Body of pancreas (tissue), 4 donors: ENCODE measurements around the gene PEX16. TPM values are rescaled to one million over a fixed set of nuclear protein-coding genes. Genes with fewer than 3 reads are reported as not detected.
A peak's percentile ranks its signal among the peaks of the same experiment; 100 is the strongest.

Source experiments
- ATAC-seq: fragments of 150-250 bp; one replicate; pipeline ENCODE4 v1.9.1; 2016
- DNase-seq, 4 donors: peaks; one replicate each; pipeline ENCODE4 v3.0.0-alpha.2; 2019
- H3K27ac ChIP-seq, 4 donors: fragments of 200-600 bp; sonication (generic); 1 replicate in 3 of 4; 2 replicates in 1 of 4; pipeline versions ENCODE4 v1.5.1 to v1.6.1; 2016 to 2019; ENCODE audit warnings: mild to moderate bottlenecking in 1 of 4, mixed read lengths in 1 of 4, moderate library complexity in 1 of 4
- H3K27me3 ChIP-seq, 2 donors: fragments of 200-600 bp; sonication (generic); one replicate each; pipeline ENCODE4 v1.6.0; 2016; ENCODE audit warnings: mild to moderate bottlenecking in 1 of 2
- H3K36me3 ChIP-seq, 2 donors: fragments of 200-600 bp; sonication (generic); replicated peaks in 1 of 2; 2 replicates each; pipeline ENCODE4 v1.5.1; 2016; ENCODE audit warnings: low read depth in 2 of 2; ENCODE audit not compliant: insufficient read depth in 1 of 2
- H3K4me1 ChIP-seq: fragments of 200-600 bp; sonication (generic); one replicate; pipeline ENCODE4 v1.6.0; 2016
- H3K4me3 ChIP-seq, 2 donors: fragments of 200-600 bp; sonication (generic); 1 replicate in 1 of 2; 2 replicates in 1 of 2; pipeline ENCODE4 v1.5.1; 2016 to 2019
- H3K9me3 ChIP-seq, 3 donors: fragments of 200-600 bp; sonication (generic); 1 replicate in 2 of 3; 2 replicates in 1 of 3; pipeline ENCODE4 v1.5.1; 2016
- POLR2A ChIP-seq, 3 donors: fragments of 450-650 bp; IDR thresholded peaks; one replicate each; pipeline ENCODE4 v1.6.1; 2016; ENCODE audit warnings: antibody characterized with exemption in 3 of 3, mild to moderate bottlenecking in 2 of 3
- WGBS, 2 donors: methylation state at CpG; one replicate each; pipeline ENCODE4 v1.1.5; 2017; 5-methylcytosine and 5-hydroxymethylcytosine counted together
- intact Hi-C: fragments of 100-400 bp; cut with DNase I; formaldehyde crosslinking; loops from one replicate; pipeline ENCODE4 v1.15.1; 2023
- total RNA-seq, 2 donors: library from RNA; depleted of rRNA; stranded (reverse); fragments of >200 nt; gene quantifications; one replicate each; pipeline ENCODE4 v1.1.0, GENCODE V29; 2016
- TF ChIP-seq, protein P1 (sequence below), 7 experiments: fragments of 450-650 bp in 4 of 7; fragments of 200-600 bp in 3 of 7; sonication (generic) in 3 of 7; IDR thresholded peaks; one replicate each; pipeline ENCODE4 v1.5.1; 2016 to 2019; ENCODE audit warnings: antibody characterized with exemption in 7 of 7

The PEX16 gene
- total RNA-seq, result 10 to 100 TPM; 29.1 to 41.5 TPM

DNA sequence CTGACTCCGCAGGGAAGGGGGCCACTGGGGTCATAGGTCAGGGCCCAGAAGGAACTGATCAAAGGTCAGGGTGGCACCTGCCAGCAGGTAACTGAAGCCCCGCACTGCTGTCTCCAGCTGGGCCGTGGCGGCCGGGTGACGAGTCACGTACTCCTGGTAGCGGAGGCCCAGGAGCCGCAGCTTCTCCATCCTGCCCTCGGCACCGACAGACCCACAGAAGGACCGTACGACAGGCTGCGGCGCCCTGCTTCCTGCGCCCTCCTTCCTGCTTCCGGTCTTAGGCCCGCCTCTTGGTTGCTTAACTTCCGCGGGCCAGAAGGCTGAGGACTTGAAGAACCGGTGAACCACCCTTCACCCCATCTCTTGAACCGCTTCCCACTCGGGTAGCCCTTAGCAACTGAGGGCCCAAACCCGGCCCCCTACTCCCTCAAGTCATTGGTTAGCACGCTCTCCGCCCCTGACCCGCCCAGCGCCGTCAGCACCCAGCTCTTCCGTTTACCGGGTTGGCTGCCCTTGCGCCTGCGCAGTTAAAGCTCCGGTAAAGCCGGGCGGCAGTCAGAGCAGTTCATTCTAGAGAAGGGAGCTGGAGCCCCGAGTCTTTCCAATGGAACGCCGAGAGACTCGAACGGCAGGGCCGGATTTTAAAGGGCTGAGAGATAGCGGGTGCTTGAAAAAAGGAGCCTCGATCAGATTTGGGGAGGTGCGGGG is at the start of gene PEX16:
PEX16 (minus strand) TSS at position 255 of the 708 bp plus-strand sequence; CDS start at position 189, 66 bp downstream.
- DNase-seq, result peak; percentile 96 to 99 (median 98)
- WGBS, 2 donors, result 0% methylated on average over 9 to 45 of the region's 45 CpGs
- H3K4me1 ChIP-seq, result peaks cover 52% of the 10 kb centered on the region
- H3K9me3 ChIP-seq, result no peaks in the 10 kb centered on the region
- peaks cover 12 to 20% of the 10 kb centered on the region in 2 donors for H3K36me3 ChIP-seq
- peak; percentile 68 to 90 (median 90) for TF ChIP-seq POLR2A (IDR thresholded peaks at IDR 0.05)
- TF ChIP-seq, protein P1, sequence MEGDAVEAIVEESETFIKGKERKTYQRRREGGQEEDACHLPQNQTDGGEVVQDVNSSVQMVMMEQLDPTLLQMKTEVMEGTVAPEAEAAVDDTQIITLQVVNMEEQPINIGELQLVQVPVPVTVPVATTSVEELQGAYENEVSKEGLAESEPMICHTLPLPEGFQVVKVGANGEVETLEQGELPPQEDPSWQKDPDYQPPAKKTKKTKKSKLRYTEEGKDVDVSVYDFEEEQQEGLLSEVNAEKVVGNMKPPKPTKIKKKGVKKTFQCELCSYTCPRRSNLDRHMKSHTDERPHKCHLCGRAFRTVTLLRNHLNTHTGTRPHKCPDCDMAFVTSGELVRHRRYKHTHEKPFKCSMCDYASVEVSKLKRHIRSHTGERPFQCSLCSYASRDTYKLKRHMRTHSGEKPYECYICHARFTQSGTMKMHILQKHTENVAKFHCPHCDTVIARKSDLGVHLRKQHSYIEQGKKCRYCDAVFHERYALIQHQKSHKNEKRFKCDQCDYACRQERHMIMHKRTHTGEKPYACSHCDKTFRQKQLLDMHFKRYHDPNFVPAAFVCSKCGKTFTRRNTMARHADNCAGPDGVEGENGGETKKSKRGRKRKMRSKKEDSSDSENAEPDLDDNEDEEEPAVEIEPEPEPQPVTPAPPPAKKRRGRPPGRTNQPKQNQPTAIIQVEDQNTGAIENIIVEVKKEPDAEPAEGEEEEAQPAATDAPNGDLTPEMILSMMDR (IDR thresholded peaks at IDR 0.05), result no peak
- no peaks in the 10 kb centered on the region for H3K27me3 ChIP-seq
- H3K27ac ChIP-seq, result peak within 1 kb of the TSS; percentile 93 to 97 (median 96)
- ATAC-seq, result peak; percentile 80
- intact Hi-C loops, result no loop called here
- peak within 1 kb of the TSS; percentile 82 to 91 for H3K4me3 ChIP-seq

DNA sequence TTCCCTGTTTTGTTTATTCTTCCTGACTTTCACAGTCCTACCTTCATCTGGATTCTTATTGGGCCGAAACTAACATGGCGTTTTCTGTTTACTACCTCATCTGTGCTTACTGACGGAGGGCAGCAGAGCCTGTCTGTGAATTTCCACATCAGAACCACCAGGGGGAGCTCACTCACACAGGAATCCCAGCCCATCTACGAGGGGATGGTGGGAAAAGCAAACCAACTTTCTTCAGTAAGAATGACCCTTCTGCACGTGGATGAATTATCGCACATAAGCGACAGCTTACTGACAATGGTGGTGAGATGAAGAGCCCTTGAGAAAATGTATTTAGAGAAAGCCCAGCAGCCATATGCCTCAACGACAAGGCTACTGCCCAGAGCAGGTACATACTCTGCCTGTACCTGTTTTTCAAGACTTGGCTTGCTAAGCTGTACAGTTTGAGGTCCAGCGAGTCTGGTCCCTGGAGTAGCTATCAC is 47.3 kb upstream of the PEX16 start:
- Histone ChIP-seq H3K27me3 (no peaks in the 10 kb centered on the region), H3K9me3 (no peaks in the 10 kb centered on the region), H3K36me3 (peaks cover 0 to 11% of the 10 kb centered on the region in 2 donors), H3K4me1 (no peaks in the 10 kb centered on the region), H3K4me3 (no peak overlapping the region), H3K27ac (peak overlapping the region in 1 of 4 donors; percentile 31)
- TF ChIP-seq, protein P1 (IDR thresholded peaks at IDR 0.05), result peak; percentile 77 to 91 (median 86)
- TF ChIP-seq POLR2A (IDR thresholded peaks at IDR 0.05), result no peak
- 9 to 11% methylated on average over 9 of the region's 9 CpGs for WGBS, 2 donors
- ATAC-seq (peak; percentile 96), DNase-seq (peak; percentile 54 to 68 (median 66))
- intact Hi-C loops, result no loop called here

DNA sequence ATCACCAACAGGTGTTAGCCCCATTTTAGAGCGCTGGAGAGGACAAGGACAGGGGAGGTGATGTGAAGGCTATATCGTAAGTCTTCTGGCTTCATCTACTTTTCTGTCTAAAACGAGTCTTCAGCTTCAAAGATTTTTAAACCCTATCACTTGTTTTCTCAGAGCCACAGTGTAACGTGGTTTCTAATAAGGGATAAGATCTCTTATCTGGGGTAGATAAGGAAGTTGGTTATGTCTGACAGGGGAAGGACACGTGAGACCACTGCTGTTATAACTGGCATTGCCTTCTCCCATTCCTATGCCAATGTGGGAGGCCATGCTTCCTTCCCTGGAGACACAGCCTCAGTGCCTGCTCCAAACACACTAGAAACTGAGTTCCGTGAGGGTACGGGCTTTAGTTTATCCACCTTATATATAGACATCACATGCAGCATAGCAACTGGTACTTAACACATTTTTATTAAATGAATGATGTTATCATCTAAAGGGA is 44.1 kb upstream of the PEX16 start:
- Histone ChIP-seq H3K4me1 (no peaks in the 10 kb centered on the region), H3K4me3 (no peak overlapping the region), H3K36me3 (peaks cover 0 to 2% of the 10 kb centered on the region in 2 donors), H3K9me3 (no peaks in the 10 kb centered on the region), H3K27ac (no peak overlapping the region), H3K27me3 (no peaks in the 10 kb centered on the region)
- TF ChIP-seq, protein P1 (IDR thresholded peaks at IDR 0.05), result no peak
- no peak for TF ChIP-seq POLR2A (IDR thresholded peaks at IDR 0.05)
- DNase-seq, result no peak
- no peak for ATAC-seq
- intact Hi-C loops, result no loop called here
- 65 to 73% methylated on average over 7 of the region's 7 CpGs for WGBS, 2 donors

DNA sequence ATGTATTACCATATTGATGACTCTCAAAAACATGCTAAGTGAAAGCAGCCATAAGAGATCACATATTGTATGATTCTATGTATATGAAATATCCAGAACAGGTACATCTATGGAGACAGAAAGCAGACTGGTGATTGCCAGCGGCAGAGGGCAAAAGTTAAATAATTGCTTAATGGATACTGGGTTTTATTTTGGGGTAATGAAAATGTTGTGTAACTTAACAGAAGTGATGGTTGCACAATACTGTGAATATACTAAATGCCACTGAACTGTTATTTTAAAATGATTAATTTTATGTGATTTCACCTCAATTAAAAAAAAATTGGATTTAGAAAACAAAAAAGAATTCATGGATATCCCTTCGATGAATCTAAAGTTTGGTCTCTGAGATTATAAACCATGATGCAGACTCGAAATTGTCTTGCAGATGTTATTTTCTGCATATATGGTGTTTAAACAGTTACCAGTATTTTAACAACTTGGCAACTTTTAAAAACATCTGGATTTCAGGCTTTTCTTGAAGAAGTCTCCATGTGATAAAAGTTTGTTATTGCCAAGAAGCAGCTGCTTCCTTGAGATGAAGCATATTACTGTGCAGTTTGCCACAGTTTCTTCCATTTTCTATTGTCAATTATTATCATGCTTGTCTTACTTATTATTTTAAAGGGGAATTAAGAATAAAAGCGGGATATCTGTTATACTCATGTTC is 42.9 kb upstream of the PEX16 start:
- no peaks in the 10 kb centered on the region for H3K4me1 ChIP-seq
- DNase-seq, result no peak
- peaks cover 0 to 2% of the 10 kb centered on the region in 2 donors for H3K36me3 ChIP-seq
- intact Hi-C loops, result no loop called here
- no peak overlapping the region for H3K4me3 ChIP-seq
- H3K27ac ChIP-seq, result no peak overlapping the region
- H3K9me3 ChIP-seq, result no peaks in the 10 kb centered on the region
- no peak for ATAC-seq
- TF ChIP-seq, protein P1 (IDR thresholded peaks at IDR 0.05), result no peak
- TF ChIP-seq POLR2A (IDR thresholded peaks at IDR 0.05), result no peak
- 72 to 80% methylated on average over 4 of the region's 4 CpGs for WGBS, 2 donors
- no peaks in the 10 kb centered on the region for H3K27me3 ChIP-seq
